Activated CD4-positive, alpha-beta T cell treated with anti-CD3 and anti-CD28 coated beads for 36 hours (primary cell): ENCODE results near the gene TNIK. TPM values are rescaled to one million over a fixed set of nuclear protein-coding genes. Genes with fewer than 3 reads are reported as not detected.

ENCODE experiments used
- ATAC-seq: fragments of 200-7000 bp; cut with Tn5 transposase; one replicate; pipeline ENCODE4 v1.10.0; 2021; ENCODE audit warnings: mild to moderate bottlenecking, moderate library complexity
- CTCF ChIA-PET: fragments of 350-600 bp; sonication (Branson Sonifier 250); formaldehyde crosslinking; loops from one replicate; lab custom pipeline; 2021; ENCODE audit warnings: antibody characterized with exemption; lab: Charles Lee
- POLR2A ChIA-PET: fragments of 350-600 bp; sonication (Branson Sonifier 250); formaldehyde crosslinking; loops from one replicate; lab custom pipeline; 2021; ENCODE audit warnings: antibody characterized with exemption, inconsistent platforms; lab: Charles Lee
- DNase-seq: peaks from one replicate; pipeline ENCODE4 v3.0.0-alpha.2; 2020
- H3K27ac Mint-ChIP-seq: one replicate; pipeline ENCODE4 v1.8.0; 2021; ENCODE audit warnings: mixed read lengths
- H3K27me3 Mint-ChIP-seq: one replicate; pipeline ENCODE4 v1.8.0; 2021; ENCODE audit warnings: mixed read lengths
- H3K36me3 Mint-ChIP-seq: one replicate; pipeline ENCODE4 v1.8.0; 2021; ENCODE audit warnings: low read depth, mixed read lengths
- H3K4me1 Mint-ChIP-seq: one replicate; pipeline ENCODE4 v1.8.0; 2021; ENCODE audit warnings: mixed read lengths
- H3K4me3 Mint-ChIP-seq: one replicate; pipeline ENCODE4 v1.8.0; 2021; ENCODE audit warnings: mild to moderate bottlenecking, moderate library complexity, mixed read lengths
- H3K9me3 Mint-ChIP-seq: one replicate; pipeline ENCODE4 v1.8.0; 2021; ENCODE audit warnings: low read depth, mixed read lengths
- intact Hi-C, 2 experiments: fragments of 100-400 bp; cut with DNase I in 1 of 2; cut with micrococcal nuclease in 1 of 2; formaldehyde crosslinking; loops; one replicate each; pipeline versions ENCODE4 v1.14.2 to v1.15.1; 2022 to 2024; cut with DNase I, micrococcal nuclease
- total RNA-seq, 2 experiments: library from RNA; stranded (reverse); gene quantifications; one replicate each; pipeline ENCODE4 v1.2.3, GENCODE V29; 2021

TNIK gene
- total RNA-seq, 2 experiments from 2014 or later = 28.8 to 34.2 TPM

DNA sequence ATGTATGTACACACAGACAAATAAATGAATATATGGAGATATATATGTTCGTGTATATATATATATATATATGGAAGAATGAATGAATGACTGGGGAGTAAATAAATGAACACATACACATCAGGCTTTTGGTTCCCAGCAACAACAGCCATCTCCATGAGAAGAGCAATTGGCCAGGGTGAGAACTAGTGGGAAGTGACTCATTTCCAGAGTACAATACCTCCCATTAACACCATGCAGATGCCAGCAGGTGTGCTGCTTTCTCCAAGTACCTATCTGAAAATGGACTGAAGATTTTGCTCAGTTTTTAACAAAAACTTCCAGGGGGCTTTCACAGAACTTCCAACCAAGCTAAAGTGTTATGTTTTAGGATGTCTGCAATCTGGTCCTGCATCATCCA lies 253.9 kb downstream of the TNIK start:
- H3K27me3 Mint-ChIP-seq = no peaks in the 10 kb centered on the region
- intact Hi-C loops = no loop called here
- H3K27ac Mint-ChIP-seq = no peak overlapping the region
- no peak for DNase-seq
- H3K4me1 Mint-ChIP-seq = peaks cover 9% of the 10 kb centered on the region
- H3K9me3 Mint-ChIP-seq = no peaks in the 10 kb centered on the region
- H3K4me3 Mint-ChIP-seq = no peak overlapping the region
- ChIA-PET CTCF (interaction anchor here (0.6 kb wide), 1 partner anchor 1409 kb away, joined by 3 read pairs; no protein-coding TSS in a partner anchor), POLR2A (no interaction called here)
- H3K36me3 Mint-ChIP-seq = peaks cover 47% of the 10 kb centered on the region
- no peak for ATAC-seq

DNA sequence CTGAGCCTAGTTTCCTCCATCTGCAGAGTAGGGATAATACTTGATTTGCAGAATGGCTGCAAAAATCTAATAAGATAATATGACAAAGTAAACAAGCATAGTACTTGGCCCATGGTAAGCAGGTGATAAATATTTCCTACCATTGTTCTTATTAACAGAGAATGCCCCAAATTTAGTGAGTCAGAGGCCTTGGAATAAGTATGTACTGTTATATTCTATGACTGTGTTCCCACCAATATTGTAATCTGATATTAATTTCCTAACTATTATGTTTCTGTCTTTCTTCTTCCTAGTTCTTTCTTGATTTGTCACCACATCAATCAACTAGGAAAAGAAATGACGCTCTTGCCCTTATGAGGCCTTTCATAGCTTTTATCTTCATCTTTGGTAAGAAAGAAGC lies 255.3 kb downstream of the TNIK start:
- Mint-ChIP-seq H3K9me3 (no peaks in the 10 kb centered on the region), H3K4me3 (no peak overlapping the region), H3K27me3 (no peaks in the 10 kb centered on the region), H3K4me1 (peaks cover 9% of the 10 kb centered on the region), H3K27ac (no peak overlapping the region), H3K36me3 (peaks cover 36% of the 10 kb centered on the region)
- intact Hi-C loops = no loop called here
- POLR2A ChIA-PET = no interaction called here
- DNase-seq (no peak), ATAC-seq (no peak)
- CTCF ChIA-PET = interaction anchor here (0.9 to 2.3 kb wide), 4 partner anchors 10 to 442 kb away, joined by 3 to 6 read pairs (median 4); no protein-coding TSS in a partner anchor

DNA sequence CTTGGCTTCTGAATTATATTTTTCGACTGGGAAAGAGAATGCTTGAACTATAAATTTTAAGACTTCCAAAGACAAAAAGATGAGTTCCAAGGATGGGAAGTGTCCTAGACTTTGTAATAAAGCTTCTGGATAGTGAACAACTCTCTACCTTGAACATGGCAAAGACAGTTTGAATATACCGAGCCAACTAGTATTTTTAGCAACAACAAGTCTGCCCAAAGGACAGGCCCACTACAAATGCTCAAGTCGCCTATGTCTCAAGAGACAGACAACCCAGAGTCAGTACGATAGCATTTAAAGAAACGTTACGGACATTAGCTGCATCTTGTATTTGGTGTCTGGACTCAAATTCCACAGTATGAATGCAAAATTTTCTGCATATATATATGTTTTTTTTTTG lies 258.4 kb downstream of the TNIK start:
- Mint-ChIP-seq H3K36me3 (peaks cover 29% of the 10 kb centered on the region), H3K27ac (no peak overlapping the region), H3K4me3 (no peak overlapping the region), H3K4me1 (peaks cover 19% of the 10 kb centered on the region), H3K27me3 (no peaks in the 10 kb centered on the region), H3K9me3 (peaks cover 2% of the 10 kb centered on the region)
- ATAC-seq (no peak), DNase-seq (no peak)
- ChIA-PET POLR2A (no interaction called here), CTCF (interaction anchor here (1.0 kb wide), 2 partner anchors 12 to 39 kb away, joined by 3 read pairs; no protein-coding TSS in a partner anchor)
- intact Hi-C loops = no loop called here

DNA sequence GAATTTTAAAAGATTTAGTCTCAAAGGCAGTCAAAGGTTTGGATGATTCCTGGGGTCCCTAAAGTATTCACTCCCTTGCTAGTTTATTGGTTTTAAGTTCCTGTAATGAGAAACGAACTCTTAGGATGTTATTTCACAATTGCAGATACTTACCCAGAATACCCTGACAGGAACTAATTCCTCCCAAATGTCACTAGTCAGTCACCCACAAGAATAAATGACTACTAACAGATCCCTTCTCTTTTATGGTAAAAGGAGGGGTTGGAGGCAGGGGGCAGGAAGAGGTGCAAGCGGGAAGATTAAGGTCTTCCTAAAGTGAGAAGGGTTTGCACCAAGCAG lies 259.5 kb downstream of the TNIK start:
- no peak overlapping the region for H3K27ac Mint-ChIP-seq
- ChIA-PET POLR2A (no interaction called here), CTCF (no interaction called here)
- no peak for DNase-seq
- no peaks in the 10 kb centered on the region for H3K27me3 Mint-ChIP-seq
- no peak for ATAC-seq
- peaks cover 2% of the 10 kb centered on the region for H3K9me3 Mint-ChIP-seq
- H3K36me3 Mint-ChIP-seq = peaks cover 24% of the 10 kb centered on the region
- H3K4me3 Mint-ChIP-seq = no peak overlapping the region
- intact Hi-C loops = no loop called here
- H3K4me1 Mint-ChIP-seq = peaks cover 16% of the 10 kb centered on the region

DNA sequence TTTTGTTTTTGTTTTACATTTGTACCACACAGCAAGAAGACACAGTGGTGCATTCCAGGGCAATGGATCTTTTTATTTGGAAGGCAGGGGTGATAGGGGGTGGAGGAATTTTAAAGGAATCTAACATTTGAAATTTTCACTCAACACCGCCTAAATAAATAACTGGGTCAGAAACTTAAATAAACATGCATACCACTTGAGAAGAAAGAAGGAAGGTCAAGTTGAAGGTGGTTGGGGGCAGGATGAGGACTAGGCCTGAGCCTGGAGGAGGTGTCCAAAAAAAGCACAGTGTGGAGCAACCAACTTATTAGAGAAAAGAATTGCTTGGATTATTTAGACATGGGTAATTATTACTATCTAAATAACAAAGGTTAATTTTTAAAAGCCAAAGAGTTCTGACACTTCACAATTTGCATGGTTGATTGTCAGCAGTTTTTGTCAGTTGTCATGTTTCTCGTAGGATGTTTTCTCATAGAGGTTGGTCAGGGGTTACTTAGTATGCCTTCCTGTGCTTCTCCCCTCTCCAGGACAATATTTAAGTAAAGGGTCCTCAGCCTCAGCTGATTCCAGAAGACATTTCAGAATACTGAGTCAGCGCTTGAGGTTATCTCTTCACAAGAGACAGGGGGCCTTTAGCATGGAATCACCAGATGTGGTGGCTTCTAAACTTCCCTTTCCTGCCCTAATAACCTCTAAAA lies 260.0 kb downstream of the TNIK start:
- Mint-ChIP-seq H3K36me3 (peaks cover 21% of the 10 kb centered on the region), H3K27ac (no peak overlapping the region), H3K4me1 (peaks cover 11% of the 10 kb centered on the region), H3K9me3 (peaks cover 2% of the 10 kb centered on the region), H3K27me3 (no peaks in the 10 kb centered on the region), H3K4me3 (no peak overlapping the region)
- POLR2A ChIA-PET = no interaction called here
- ATAC-seq (no peak), DNase-seq (no peak)
- intact Hi-C loops = no loop called here
- CTCF ChIA-PET = interaction anchor here (0.6 kb wide), 1 partner anchor 563 kb away, joined by 3 read pairs; no protein-coding TSS in a partner anchor

DNA sequence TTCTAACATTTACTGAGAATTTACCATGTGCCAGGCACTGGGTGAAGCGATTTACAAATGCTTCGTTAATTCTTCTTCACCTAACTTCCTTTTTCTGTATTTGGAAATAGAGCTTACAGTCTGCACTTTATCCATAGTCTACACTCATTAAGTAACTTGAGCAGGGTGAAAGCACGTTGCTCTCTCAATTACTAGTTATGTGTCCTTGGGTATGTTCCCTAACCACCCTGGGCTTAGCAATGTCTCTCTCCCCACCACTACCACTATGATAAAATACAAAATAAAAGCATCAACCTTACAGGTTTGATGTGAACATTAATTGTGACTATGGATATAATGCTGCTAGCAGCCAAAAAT lies 260.8 kb downstream of the TNIK start:
- ATAC-seq (no peak), DNase-seq (no peak)
- ChIA-PET POLR2A (no interaction called here), CTCF (no interaction called here)
- intact Hi-C loops = no loop called here
- Mint-ChIP-seq H3K4me3 (no peak overlapping the region), H3K27ac (no peak overlapping the region), H3K36me3 (peaks cover 22% of the 10 kb centered on the region), H3K4me1 (peaks cover 10% of the 10 kb centered on the region), H3K27me3 (no peaks in the 10 kb centered on the region), H3K9me3 (peaks cover 2% of the 10 kb centered on the region)

DNA sequence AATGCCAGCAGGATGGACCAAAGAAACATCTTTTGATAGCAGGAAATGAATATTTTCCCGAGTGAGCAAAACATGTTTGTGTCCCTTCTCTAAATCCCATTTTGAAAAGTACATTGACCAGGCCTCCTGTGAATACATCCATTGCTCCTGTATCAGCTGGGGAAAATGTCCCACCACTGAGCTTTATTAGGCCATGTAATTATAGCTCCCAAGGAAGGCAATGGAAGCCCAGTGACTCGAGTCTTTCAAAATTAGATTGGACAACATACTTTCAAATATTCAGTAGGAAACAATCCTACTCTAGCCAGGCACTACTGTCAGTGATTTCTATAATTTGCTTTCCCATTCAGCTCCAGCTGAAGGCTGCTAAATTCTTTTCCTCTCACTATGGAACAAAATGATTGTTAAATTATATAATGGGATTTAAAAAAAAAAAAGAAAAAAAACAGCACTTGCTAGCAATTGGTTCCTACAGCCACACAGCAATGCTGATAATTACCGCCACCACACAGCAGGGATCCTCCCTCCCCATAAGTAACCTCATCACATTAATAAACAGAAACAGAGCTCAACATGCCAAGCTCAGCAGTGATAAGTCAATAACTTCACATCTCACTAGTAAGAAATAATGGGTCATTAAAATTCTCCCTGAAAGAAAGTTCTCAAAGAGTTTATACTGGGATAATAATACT lies 261.3 kb downstream of the TNIK start:
- no peak for ATAC-seq
- H3K4me1 Mint-ChIP-seq = peaks cover 10% of the 10 kb centered on the region
- no peak for DNase-seq
- H3K36me3 Mint-ChIP-seq = peaks cover 23% of the 10 kb centered on the region
- no peak overlapping the region for H3K27ac Mint-ChIP-seq
- H3K9me3 Mint-ChIP-seq = peaks cover 2% of the 10 kb centered on the region
- H3K4me3 Mint-ChIP-seq = no peak overlapping the region
- CTCF ChIA-PET = interaction anchor here (0.6 kb wide), 1 partner anchor 90 kb away, joined by 3 read pairs; no protein-coding TSS in a partner anchor
- POLR2A ChIA-PET = no interaction called here
- no peaks in the 10 kb centered on the region for H3K27me3 Mint-ChIP-seq
- intact Hi-C loops = no loop called here

DNA sequence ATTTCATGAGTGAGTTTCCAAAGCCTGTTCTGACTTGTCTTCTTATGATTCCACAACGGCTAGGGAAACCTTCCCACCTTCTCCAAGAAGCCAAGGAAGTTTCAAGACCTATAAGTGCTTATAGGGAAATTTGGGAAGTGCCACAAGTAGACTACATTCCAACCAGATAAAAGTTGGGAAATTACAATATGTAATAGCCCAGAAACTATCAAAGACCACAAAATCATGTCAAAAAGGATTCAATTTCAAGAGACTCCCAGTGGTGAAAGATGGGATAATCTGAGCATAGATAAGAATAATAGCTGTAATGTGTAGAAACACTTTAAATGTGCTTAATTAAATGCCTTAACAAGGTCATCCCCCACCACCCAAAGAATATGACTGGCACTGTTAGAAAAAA lies 264.5 kb downstream of the TNIK start:
- DNase-seq (no peak), ATAC-seq (no peak)
- POLR2A ChIA-PET = no interaction called here
- intact Hi-C loops = no loop called here
- H3K36me3 Mint-ChIP-seq = peaks cover 24% of the 10 kb centered on the region
- CTCF ChIA-PET = interaction anchor here (0.5 to 2.3 kb wide), 5 partner anchors 9 to 422 kb away, joined by 3 to 6 read pairs (median 3); no protein-coding TSS in a partner anchor
- H3K27ac Mint-ChIP-seq = no peak overlapping the region
- H3K9me3 Mint-ChIP-seq = peaks cover 2% of the 10 kb centered on the region
- H3K27me3 Mint-ChIP-seq = no peaks in the 10 kb centered on the region
- peaks cover 21% of the 10 kb centered on the region for H3K4me1 Mint-ChIP-seq
- no peak overlapping the region for H3K4me3 Mint-ChIP-seq

DNA sequence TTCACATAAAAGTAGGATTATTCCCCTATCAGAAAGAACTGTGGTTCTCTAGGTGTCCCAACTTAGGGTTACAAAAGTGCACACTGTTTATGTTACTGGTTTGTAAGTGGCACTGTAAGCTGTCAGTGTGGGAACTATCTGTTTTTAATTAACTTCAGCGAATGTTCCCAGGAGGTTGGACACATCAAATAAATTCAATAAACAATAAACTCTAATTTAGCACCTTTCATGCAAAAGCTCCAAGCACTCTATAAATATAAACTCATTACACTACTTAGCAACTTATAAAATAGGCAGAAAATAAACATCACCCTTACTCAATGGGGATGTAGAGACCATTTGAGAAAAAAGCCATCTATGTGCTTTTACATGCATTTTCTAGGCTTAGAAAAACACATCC lies 265.2 kb downstream of the TNIK start:
- intact Hi-C loops = loop anchor here in 1 of 2 experiments (5.0 kb wide), 1 partner anchor 32 kb away; no protein-coding TSS in a partner anchor
- CTCF ChIA-PET = interaction anchor here (2.3 kb wide), 1 partner anchor 10 kb away, joined by 6 read pairs; no protein-coding TSS in a partner anchor
- H3K27me3 Mint-ChIP-seq = no peaks in the 10 kb centered on the region
- no peak overlapping the region for H3K27ac Mint-ChIP-seq
- ATAC-seq (no peak), DNase-seq (no peak)
- peaks cover 2% of the 10 kb centered on the region for H3K9me3 Mint-ChIP-seq
- peaks cover 24% of the 10 kb centered on the region for H3K36me3 Mint-ChIP-seq
- H3K4me3 Mint-ChIP-seq = no peak overlapping the region
- POLR2A ChIA-PET = no interaction called here
- H3K4me1 Mint-ChIP-seq = peaks cover 25% of the 10 kb centered on the region

DNA sequence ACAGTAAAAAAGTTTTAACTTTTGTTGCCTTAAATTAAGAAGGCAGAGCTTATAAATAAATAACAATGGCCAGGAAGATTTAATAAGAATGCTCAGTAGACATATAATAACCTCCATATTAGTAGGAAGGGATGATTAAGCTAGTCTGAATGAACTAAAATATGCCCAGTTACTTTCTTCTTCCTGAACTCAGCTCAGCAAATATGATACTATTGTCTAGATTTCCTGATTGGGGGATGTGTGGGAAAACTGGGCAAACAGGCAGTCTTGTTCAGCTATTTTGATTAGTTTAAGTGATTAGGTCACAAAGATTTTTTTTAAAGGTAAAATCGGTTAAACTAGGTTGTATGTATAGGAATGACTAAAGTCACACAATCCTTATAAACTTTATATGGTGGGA lies 266.5 kb downstream of the TNIK start:
- Mint-ChIP-seq H3K4me3 (no peak overlapping the region), H3K27ac (no peak overlapping the region), H3K4me1 (peaks cover 38% of the 10 kb centered on the region), H3K36me3 (peaks cover 27% of the 10 kb centered on the region), H3K27me3 (no peaks in the 10 kb centered on the region), H3K9me3 (peaks cover 2% of the 10 kb centered on the region)
- intact Hi-C loops = loop anchor here in 1 of 2 experiments (5.0 kb wide), 1 partner anchor 34 kb away; no protein-coding TSS in a partner anchor
- DNase-seq = no peak
- CTCF ChIA-PET = no interaction called here
- POLR2A ChIA-PET = no interaction called here
- no peak for ATAC-seq

DNA sequence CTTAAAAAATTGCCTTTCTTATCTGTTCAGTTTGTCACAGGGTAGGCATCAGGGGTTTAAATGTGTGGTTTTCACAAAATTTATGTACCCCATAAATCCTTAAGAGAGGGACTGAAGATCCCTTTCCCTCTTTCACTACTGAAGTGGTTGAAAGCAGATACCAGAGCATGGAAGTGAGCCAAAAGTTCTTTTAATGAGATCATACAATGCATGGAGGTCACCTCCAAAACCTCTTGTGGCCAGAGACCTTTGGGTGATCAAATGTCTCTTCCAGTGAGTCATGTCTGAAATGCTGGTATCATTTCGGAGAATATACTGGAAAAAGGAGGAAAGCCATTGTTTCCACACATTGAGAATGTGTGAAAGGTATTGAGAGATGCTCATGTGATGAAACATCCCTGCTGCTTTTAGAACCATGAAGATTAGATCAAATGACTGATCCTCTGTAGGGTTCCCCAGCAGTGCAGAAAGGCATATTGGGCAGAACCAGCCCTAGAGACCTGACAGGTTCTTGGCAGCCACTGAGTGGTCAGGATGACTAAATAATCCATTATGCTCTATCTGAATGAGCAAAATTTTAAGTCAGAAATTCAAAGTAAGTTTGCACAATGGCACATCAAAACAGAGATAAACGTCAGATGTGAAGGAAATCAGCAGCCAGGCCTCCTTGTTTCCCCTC lies 267.9 kb downstream of the TNIK start:
- intact Hi-C loops = loop anchor here in 1 of 2 experiments (5.0 kb wide), 1 partner anchor 35 kb away; no protein-coding TSS in a partner anchor
- Mint-ChIP-seq H3K4me1 (peaks cover 30% of the 10 kb centered on the region), H3K36me3 (peaks cover 22% of the 10 kb centered on the region), H3K4me3 (no peak overlapping the region), H3K27me3 (no peaks in the 10 kb centered on the region), H3K27ac (no peak overlapping the region), H3K9me3 (no peaks in the 10 kb centered on the region)
- DNase-seq = peak; percentile 35
- CTCF ChIA-PET = interaction anchor here (0.7 kb wide), 1 partner anchor 58 kb away, joined by 3 read pairs; no protein-coding TSS in a partner anchor
- ATAC-seq = peak; percentile 40
- POLR2A ChIA-PET = interaction anchor here (0.5 kb wide), 1 partner anchor 220 kb away, joined by 5 read pairs; no protein-coding TSS in a partner anchor
